ENCODE results near the gene C4orf17. TPM values are rescaled to one million over a fixed set of nuclear protein-coding genes. Genes with fewer than 3 reads are reported as not detected.

Gene C4orf17
- total and polyA plus RNA-seq, 2 of the 8 experiments (the other 6 are each of a cell fraction or from before 2014, with no cell fraction given), result not detected

DNA sequence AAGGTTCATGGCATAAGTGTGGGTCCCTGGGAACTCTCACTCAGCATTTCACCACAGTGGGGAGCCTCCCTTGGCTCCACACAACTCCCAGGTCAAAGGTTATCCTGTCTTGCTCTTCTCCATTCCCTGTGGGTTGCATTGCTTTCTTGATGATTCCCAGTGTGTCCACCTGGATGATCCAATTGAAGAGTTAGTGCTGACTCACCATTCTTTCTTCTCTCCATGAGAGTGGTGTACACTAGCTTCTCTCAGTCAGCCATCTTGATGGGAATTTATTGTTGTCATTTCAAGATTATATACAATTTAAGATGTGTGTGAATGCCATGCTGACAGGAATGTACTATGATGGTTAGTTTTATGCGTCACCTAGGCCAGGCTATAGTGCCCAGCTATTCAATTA, 25.6 kb upstream of the C4orf17 start:
- Histone ChIP-seq H2BK15ac (ENCODE audit: low read length) (no peak overlapping the region), H3K9ac (replicated peaks in 1 of 4; ENCODE audit: extremely low read depth in 1 of 4, low read depth in 3 of 4, low read length in 3 of 4) (no peak overlapping the region), H3K18ac (ENCODE audit: extremely low read depth, low read length) (no peak overlapping the region), H3K56ac (replicated peaks; ENCODE audit: insufficient read length, low read depth, low read length) (no peak overlapping the region), H3K23me2 (ENCODE audit: low read depth, low read length) (no peaks in the 10 kb centered on the region), H3K79me1 (ENCODE audit: low read depth, low read length) (no peaks in the 10 kb centered on the region), H2BK20ac (ENCODE audit: low read length) (no peak overlapping the region), H4K20me1 (replicated peaks in 1 of 2; ENCODE audit: control insufficient read depth in 1 of 2, insufficient read depth in 2 of 2, low read length in 2 of 2) (no peaks in the 10 kb centered on the region), H3K23ac (ENCODE audit: insufficient read length) (no peak overlapping the region), H3K4ac (replicated peaks; ENCODE audit: insufficient read length, low read depth, low read length) (no peak overlapping the region), H3K79me2 (ENCODE audit: control insufficient read depth in 1 of 2, insufficient read depth in 2 of 2, low read length in 2 of 2) (no peaks in the 10 kb centered on the region), H3K9me3 (ENCODE audit: insufficient read depth in 2 of 2, low read depth in 1 of 2, low read length in 1 of 2) (peaks cover 28 to 31% of the 10 kb centered on the region in 2 experiments), H3K4me3 (ENCODE audit: extremely low read depth in 1 of 4, insufficient read depth in 2 of 4, low read depth in 3 of 4, low read length in 4 of 4) (no peak overlapping the region), H2BK120ac (replicated peaks; ENCODE audit: low read depth, low read length) (no peak overlapping the region), H2AK5ac (ENCODE audit: low read depth, low read length) (no peak overlapping the region), H3K36me3 (ENCODE audit: control insufficient read depth in 2 of 4, insufficient read depth in 4 of 4, low read length in 3 of 4) (no peaks in the 10 kb centered on the region; a peak in 1 of 8 replicates), H3K4me1 (replicated peaks in 1 of 4; ENCODE audit: control insufficient read depth in 3 of 4, insufficient read depth in 4 of 4, low read length in 3 of 4) (no peaks in the 10 kb centered on the region), H2AFZ (ENCODE audit: low read length) (no peak overlapping the region), H2BK12ac (ENCODE audit: low read depth, low read length) (no peak overlapping the region), H4K91ac (replicated peaks; ENCODE audit: insufficient read length, low read length) (no peak overlapping the region), H4K5ac (ENCODE audit: insufficient read length, low read depth, low read length) (no peak overlapping the region), H3K27ac (ENCODE audit: low read depth, low read length) (no peak overlapping the region), H3K14ac (ENCODE audit: insufficient read length) (no peak overlapping the region), H4K8ac (ENCODE audit: extremely low read depth, insufficient read depth, low read length) (no peak overlapping the region), H2BK5ac (ENCODE audit: low read depth, low read length) (no peak overlapping the region), H3K4me2 (ENCODE audit: insufficient read depth in 1 of 2, low read depth in 2 of 2, low read length in 2 of 2) (no peak overlapping the region), H3K27me3 (replicated peaks in 1 of 4; ENCODE audit: control insufficient read depth in 3 of 4, extremely low read depth in 1 of 4, insufficient read depth in 3 of 4, low read length in 3 of 4) (no peaks in the 10 kb centered on the region)
- TF ChIP-seq CREB1 (IDR thresholded peaks at IDR 0.05) (no peak), KDM4A (IDR thresholded peaks at IDR 0.05; ENCODE audit: low read depth, low read length, severe bottlenecking) (no peak), RXRA (IDR thresholded peaks at IDR 0.05; ENCODE audit: insufficient read depth, low read depth, low read length) (no peak), RFX5 (IDR thresholded peaks at IDR 0.05; ENCODE audit: borderline replicate concordance, low read depth, low read length) (no peak), CTBP2 (IDR thresholded peaks at IDR 0.05; ENCODE audit: borderline replicate concordance, insufficient read depth, insufficient read length, low read length) (no peak), SP4 (IDR thresholded peaks at IDR 0.05; ENCODE audit: low read length) (no peak), BRCA1 (IDR thresholded peaks at IDR 0.05; ENCODE audit: low read depth, low read length) (no peak), SIX5 (IDR thresholded peaks at IDR 0.05; ENCODE audit: low read depth, low read length) (no peak), SRF (IDR thresholded peaks at IDR 0.05; ENCODE audit: low read depth, low read length) (no peak), CBX5 (IDR thresholded peaks at IDR 0.05; ENCODE audit: low read depth, low read length) (no peak), TEAD4 (IDR thresholded peaks at IDR 0.05; ENCODE audit: low read depth, low read length) (no peak), CHD2 (IDR thresholded peaks at IDR 0.05; ENCODE audit: low read length) (no peak), TCF12 (IDR thresholded peaks at IDR 0.05; ENCODE audit: low read depth, low read length) (no peak), HDAC6 (IDR thresholded peaks at IDR 0.05; ENCODE audit: low read depth, low read length) (no peak), RBBP5 (IDR thresholded peaks at IDR 0.05; ENCODE audit: borderline replicate concordance, low read depth, low read length) (no peak)
- ChIA-PET CTCF (ENCODE audit: partially characterized antibody) (interaction anchor here (0.7 kb wide), 1 partner anchor 26 kb away, joined by 3 read pairs; no protein-coding TSS in a partner anchor), POLR2A (ENCODE audit: partially characterized antibody) (no interaction called here)
- DNase-seq (ENCODE audit: low read depth in 1 of 2, low spot score in 2 of 2) (no peak), FAIRE-seq (no peak)
- WGBS, 2 experiments (ENCODE audit: extremely low coverage in 1 of 2, insufficient coverage in 1 of 2, insufficient read length in 1 of 2, insufficient replicate concordance in 2 of 2, low coverage in 1 of 2, low lambda C conversion rate in 2 of 2, missing lambda C conversion rate in 1 of 2), result 76% methylated on average over 1 of the region's 1 CpG; no CpG with 5 or more reads in 1 of the 2 experiments

All from H1 (cell line).